Stimulated activated CD4-positive, alpha-beta T cell treated with anti-CD3 and anti-CD28 coated beads, Interleukin-15, amount 100 ng/mL, for 24 hours (primary cell): ENCODE results near the gene EGFL7.

ENCODE experiments used
- DNase-seq: peaks from one replicate; pipeline ENCODE4 v3.0.0-alpha.2; 2020

EGFL7 gene

DNA sequence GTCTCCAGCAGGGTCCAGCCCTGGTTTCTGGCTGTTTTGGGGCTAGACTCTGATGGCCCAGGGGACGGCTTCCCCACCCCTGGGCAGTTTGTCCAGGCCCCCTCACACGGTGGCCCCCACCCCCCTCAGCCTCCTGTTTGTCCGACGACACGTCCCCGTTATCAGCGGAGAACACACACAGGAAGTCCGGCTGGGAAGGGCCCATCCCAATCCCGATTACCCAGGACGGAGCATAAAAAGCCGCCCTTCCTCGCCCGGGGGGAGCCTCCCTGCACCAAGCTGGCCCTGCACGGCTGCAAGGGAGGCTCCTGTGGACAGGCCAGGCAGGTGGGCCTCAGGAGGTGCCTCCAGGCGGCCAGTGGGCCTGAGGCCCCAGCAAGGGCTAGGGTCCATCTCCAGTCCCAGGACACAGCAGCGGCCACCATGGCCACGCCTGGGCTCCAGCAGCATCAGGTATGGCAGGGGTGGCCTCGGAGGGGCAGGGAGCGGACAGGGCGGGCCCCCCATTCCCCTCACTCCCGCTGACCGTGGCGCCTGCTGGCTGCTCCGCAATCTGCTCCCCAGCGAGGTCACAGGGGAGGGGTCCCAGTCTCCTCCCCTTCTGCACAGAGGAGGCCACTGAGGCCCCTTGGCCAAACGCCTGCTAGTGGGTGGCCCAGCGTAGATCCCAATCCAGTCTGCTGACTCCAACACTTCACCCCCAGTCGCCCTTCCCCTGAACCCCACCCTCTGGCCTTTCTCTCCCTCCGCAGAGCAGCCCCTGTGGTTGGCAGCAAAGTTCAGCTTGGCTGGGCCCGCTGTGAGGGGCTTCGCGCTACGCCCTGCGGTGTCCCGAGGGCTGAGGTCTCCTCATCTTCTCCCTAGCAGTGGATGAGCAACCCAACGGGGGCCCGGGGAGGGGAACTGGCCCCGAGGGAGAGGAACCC lies at the start of gene EGFL7:
EGFL7 (plus strand) TSS at position 261 of the 926 bp plus-strand sequence. CDS start 5,367 bp downstream, outside the sequence.
- no peak for DNase-seq

DNA sequence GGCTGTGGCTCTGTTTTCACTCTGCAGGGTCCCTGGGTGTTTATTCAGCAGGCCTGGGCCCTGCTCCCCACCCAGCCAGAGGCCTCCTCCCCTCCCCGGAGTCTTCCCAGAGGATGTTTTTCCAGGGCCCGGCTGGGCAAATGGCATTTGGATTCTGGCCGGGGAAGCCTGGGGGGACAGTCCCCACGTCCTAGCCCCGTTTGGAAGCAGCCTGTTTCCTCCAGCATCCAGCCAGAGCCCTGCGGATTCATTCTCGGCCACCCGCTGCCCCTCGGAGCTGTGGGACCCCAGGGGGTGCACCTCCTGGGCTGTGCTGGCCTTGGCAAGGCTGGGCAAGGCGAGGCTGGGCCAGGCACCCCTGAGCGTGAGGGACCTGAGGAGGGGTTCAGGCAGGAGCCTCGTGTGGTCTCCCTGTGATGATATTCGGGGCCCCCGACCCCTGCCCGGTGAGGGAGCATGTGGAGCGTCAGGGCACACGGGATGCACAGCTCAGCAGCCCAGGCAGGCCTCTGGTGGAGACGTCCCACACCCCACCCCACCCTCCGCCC lies 48.8 kb upstream of the EGFL7 start:
- DNase-seq, result no peak

DNA sequence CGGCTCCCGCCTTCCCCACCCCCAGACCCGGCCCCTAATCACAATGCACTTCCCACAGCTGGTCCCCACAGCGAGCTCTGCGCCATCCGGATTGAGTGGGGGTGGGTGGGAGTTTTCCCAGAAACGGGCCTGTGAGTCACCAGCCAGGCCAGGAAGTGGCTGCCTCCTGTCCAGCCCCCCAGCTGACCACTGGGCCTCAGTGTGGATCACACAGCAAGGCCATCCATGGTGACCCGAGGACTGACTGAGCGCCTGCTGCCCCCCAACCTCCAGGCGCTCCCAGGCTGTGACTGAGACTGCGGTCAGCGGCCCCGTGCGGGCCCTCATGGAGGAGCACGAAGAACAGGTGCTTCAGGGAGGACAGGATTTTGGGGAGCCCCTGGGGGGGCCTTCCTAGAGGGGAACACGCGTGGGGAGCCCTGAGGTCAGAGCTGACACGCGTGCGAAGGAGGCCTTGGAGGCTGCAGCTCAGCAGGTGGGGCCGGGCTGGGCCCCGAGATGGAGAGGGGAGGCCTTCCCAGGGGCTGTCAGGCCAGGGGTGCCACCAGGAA lies 48.3 kb upstream of the EGFL7 start:
- no peak for DNase-seq

DNA sequence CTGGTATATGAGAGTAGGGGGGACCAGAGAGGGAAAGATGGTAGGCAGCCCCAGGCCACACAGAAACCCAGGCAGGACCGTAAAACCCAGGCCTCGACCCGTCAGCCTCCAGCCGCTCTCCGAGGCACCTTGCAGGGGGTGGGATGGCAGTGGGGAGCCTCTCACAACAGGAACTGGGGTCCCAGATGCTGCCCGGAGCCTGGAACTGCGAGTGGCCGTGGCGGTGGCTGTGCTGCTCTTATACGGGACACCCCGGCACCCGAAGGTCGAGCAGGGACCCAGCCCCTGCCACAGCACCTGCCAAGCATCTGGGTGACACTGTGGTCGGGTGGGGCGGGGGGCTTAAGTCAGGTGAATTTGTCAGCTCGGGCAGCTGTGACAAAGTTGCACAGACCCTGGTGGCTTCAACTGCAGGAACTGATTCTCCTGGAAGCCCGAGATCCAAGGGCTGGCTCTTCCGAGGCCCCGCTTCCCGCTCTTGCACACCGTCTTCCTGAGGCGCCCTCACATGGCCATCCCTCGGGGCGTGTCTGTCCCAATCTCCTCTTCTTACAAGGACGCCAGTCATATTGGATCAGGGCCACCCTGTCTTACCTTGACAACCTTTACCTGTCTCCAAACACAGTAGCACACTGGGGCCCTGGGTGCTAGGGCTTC lies 47.6 kb upstream of the EGFL7 start:
- no peak for DNase-seq

DNA sequence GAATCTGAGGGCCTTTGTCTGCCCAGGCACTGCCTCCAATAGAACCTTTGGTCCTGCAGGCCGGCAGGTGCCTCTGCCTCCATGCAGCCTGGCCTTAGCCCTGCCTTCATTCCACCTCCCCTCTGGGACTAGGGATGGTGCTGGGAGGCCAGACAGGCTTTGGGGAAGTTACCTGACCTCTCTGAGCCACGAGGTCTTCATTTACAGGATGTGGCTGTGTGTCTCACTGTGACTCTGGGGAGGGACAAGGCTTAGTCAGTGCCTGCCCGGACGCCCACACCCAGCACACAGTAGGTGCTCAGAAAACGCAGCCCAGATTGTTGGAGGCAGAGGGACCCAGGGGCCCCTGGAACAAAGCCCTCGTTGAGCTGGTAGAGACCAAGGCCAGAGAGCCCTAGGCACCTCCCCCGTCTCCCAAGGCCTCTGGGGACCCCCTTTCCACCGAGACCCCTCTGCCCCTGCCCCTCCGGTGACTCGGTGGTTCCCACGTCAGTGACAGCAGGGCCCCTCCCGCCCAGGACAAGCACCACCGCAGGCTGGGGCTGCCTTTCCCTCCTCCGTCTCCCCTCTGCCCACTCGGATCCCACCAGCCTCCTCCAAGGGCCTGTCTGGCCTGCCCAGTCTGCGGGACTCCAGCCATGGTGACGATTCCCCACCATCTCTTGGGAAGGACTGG lies 46.9 kb upstream of the EGFL7 start:
- DNase-seq, result no peak

DNA sequence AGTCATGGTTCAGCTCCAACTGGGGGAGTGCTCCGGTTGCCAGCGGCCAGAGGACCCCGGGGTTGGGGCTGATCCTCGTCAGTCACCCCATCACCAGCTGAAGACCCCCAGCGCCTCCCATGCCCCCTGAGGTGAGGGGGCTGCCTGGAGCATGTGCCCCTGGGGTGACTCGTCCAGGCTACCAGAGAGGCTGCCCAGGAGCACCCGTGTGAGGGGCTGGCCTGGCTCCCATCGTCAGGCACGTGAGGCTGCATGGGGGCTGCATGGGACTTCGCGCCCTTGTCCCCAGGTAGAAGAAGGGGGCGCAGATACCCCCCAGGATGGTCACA lies 46.4 kb upstream of the EGFL7 start:
- DNase-seq, result no peak

DNA sequence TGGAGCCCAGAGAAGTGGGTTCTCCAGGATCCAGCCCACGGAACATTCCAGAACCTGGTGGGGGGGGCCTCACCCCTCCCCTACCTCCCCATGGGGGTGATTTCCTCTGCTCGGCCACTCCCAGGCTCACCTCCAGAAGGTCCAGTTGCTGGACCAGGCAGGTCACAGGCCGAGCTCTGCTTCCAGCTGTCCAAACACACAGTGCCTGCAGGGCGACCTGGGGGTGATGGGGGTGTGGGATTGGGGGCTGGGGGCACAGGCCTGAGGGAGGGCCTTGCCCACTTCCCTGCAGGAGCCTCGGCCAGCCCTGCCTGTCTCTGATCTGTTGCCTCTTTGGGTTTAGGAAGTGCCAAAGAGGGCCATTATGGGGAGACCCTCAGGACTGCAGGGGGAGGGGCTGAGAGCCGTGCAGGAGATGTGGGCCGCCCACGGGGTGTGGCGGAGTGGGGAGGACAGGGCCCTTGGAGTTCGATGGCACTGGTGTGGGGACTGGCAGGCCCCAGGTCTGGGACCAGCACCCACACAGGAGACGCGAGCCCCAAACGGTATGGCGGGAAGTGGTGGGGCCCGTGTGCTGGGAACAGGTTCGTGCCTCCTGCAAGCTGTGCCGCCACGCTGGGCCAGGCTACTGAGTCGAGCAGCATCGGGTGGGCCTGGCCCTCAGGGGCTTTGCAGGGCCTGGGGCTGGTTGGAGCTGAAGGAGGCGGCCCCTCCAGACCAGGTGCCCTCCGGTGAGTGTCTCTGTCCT lies 45.6 kb upstream of the EGFL7 start:
- no peak for DNase-seq

DNA sequence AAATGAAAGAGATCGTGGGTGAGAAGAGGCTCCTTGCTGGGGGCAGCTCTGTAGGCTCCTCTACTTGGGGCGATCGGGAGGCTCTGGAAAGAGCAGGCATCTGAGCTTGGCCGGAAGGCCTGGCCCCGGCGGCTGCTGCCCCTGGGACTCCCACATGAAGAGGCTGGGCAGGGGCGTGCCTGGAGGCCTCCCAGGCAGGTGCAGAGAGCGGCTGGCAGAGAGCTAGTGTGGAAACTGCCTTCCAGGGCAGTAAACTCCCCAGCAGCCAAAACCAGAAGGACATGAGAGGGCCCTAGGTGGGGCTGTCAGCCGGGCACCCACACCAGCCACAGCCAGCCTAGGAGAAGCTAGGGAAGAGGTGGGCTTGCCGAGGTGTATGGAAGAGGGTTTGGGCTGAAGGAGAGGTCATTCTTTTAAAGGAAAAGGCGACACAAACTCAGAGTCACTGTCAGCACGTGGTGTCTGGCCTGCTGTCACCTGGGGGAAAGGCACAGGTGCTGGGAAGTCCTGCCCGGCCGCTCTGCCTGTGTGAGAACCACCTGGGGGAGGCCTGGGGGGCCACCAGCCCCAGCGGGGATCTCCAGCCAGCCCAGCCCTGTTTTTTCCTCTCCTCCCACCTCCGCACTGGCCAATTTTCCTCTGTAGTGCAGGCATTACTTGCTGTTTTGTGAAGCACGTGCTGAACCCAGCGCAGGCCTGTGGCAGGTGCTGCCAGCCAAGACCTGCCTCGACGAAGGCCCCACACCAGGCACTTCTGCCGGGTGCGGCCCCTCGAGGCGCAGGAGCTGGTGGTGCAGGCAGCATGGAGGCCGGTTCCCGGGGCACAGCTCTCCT lies 44.8 kb upstream of the EGFL7 start:
- no peak for DNase-seq

DNA sequence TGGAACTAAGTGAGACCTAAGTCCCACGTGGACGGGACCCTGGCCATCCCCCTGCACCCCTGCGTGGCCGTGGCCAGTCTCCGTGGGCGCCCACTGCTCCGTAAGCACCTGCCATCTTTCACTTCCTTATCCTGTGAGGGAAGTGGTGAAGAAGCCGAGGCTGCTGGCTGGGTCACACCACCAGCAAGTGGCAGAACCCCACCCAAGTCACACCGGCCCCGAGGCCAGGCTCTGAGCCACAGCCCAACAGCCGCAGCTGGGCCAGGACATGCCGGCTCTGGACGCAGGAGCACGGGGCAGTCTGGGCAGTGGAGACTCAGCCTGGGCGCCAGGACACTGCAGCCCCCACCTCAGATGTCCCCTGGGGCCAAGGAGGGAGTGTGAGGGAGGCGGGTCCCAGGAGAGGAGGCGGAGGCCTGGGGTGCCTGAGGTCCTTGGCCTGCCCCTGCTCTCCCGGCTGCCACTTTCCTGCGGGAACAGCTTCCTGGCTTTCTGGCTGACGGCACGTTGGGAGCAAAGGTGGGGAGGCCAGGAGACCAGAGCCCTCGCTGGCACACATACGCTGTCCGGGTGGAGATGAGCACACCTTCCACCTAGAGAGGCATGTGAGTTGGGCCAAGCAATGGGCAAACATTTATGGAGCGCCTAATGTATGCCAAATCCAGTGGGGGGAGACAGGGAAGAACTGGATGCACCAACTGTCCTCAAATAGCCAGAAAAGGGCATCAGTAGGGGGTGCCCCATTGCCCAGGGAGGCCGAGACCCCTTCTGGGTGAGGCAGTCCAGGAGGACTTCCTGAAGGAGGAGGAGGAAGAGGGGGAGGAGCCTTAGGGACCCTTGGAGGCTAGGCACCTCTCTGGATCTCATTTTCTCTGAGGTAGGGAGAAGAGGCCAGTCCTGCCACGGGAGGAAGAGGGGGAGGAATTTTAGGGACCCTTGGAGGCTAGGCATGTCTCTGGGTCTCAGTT lies 43.9 kb upstream of the EGFL7 start:
- no peak for DNase-seq

DNA sequence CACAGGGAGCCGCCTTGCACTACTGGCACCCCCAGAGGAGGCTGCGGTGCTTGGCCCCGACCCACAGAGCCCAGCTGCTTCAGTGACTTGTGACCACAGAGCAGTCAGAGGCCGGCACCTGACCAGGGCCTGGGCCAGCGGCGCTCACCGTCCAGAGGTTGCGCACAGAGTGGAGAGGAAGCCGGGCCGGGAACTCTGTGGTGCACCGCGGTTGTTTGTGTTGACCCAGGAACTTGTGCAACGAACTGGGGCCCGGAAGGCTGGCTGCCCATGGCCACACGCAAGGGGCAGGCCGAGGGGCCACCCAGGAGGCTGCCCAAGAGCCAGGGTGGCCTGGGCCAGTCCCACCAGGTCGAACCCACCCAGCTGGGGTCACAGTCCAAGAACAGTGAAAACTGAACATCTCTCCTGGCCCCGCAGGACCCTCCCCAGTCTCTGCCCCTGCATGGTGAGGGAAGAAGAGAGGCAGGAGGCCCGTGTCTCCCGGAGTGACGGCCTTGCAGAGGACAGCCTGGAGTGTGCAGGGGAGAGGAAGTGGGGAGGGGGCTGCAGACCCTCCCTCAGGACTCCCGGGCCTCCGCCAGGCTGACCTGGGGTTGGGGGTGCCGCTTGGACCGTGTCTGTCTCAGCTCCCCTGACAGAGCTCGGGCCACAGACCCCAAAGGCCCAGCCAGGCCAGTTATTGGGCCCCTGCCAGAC lies 42.8 kb upstream of the EGFL7 start:
- no peak for DNase-seq

DNA sequence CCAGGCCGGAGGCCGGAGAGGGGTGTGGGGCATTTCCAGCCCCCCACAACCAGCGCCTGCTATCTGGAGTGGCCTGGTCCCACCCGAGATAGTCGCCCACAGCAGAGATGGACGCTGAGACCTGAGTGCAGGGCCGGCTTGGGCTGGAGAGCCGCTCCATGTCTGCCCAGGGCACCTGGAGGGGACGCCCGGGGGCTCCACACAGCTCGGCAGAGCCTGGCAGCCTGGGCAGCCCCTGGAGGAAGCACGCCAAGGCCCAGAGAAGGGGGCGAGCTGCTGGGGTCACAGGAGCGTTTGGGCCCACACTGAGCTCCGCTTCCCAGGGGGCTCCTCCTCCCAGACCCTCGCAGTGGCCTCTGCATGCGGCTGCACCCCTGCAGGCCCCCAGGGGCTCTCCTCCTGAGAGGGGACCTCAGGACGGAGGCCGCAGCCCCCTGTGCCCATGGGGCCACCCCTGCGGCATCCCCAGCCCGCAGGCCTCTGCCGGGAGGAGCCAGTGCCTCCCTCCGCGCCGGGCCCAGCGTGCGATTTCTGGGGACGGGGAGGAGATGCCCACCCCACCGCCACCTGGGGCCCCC lies 42.2 kb upstream of the EGFL7 start:
- no peak for DNase-seq

DNA sequence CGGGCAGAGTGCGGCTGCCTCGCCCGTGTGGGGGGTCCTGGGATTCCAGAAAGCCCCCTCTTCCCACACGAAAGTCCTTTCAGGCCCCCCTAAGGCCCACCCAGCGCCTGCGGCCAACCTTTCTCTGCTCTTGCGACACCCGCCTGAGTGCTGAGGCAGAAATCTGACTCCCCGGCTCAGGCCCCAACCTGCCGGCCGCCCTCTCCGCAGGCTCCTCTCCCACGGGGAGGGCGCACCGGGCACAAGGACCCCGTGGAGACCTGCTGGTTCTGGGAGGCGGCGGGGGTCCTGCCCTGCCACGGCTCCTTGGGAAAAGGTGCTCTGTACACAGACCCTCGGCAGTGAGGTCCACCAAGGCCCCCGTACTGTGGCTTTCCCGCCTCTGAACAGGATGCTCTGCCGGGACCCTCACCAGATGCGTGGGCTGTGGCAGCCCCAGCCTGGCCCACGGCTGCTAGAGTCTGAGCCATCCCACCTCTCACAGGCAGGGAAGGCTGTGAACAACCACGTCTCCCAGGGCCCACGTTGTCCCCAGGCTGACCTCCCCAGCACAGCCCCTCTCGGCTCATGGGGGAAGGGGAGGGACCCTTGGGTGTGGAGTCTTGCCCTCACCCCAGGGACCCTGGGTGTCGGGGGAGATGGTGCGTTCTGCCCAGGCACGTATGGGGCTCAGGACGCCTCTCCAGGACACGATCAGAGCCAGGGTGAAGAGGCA lies 41.5 kb upstream of the EGFL7 start:
- DNase-seq, result no peak

DNA sequence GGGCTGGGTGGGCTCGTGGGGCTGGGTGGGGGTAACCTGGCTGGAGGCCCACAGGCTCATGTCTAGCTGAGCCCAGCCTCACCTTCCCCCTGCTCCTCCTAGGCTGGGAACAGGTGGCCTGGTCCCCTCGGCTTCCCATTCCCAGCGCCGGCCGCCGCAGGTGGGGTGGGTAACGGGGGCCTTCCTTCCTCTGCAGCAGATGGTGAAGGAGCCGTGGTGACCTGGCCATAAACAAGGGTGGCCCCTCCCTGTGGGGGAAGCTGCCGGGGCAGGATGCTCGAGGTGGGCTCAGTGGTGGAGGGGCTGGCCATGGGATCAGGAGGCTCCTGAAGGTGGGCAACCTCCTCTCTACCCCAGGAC lies 41.0 kb upstream of the EGFL7 start:
- no peak for DNase-seq

DNA sequence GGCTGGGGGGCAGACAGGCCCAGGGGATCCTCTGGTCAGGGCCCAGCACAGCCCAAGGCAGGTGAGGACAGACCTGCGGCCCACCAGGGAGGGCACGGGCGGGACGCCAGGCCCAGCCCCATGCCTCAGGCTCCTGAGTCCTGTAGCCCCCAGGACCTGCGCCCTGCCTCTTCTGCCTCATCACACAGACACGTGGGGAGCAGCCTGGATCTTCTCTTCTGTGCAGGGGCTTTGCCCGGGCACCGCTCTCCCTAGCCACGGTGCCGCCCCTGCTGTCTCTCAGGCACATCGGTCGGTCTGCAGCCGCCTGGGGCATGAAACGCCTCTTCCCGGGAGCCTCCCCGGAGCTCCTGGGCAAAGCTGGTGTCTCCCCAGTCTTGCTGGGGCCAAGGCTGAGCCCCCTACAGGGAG lies 40.2 kb upstream of the EGFL7 start:
- DNase-seq, result no peak

DNA sequence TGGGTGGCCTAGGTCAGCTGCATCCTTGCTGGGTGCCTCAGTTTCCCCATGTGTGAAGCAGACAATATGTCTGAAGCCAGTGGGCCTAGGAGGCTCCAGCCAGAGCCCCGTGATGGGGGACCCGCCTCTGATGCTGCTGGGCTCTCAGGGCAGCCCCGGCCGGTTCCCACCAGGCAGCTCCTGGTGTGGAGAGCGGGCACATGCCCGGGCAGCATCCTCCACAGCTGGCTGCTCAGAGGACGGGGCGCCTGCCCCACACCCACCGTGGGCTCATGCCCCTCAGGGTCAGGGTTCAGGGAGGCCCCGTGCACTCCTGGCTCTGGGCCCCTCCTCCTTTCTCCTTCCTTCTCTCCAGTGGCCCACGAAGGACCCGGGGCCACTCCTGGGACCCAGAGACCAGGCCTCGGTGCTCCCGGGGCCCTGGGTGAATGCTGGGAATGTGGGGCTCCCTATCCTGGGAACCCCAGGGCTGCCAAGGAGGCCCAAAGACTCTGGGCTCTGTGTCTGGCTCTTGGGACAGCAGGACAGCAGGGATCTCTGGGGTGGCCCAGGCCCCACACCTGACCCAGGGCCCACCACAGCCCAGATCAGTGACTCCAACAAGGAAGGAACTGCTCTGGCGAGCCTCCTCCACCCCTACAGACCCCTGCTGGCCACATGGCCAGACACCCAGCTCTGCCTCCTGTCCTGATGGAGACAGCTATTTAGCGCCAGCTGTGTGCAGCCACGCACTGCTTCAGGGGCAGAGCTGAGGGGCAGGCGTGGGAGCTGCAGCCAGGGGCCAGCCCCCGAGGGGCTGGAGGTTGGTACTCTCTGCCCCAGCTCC lies 39.5 kb upstream of the EGFL7 start:
- no peak for DNase-seq

DNA sequence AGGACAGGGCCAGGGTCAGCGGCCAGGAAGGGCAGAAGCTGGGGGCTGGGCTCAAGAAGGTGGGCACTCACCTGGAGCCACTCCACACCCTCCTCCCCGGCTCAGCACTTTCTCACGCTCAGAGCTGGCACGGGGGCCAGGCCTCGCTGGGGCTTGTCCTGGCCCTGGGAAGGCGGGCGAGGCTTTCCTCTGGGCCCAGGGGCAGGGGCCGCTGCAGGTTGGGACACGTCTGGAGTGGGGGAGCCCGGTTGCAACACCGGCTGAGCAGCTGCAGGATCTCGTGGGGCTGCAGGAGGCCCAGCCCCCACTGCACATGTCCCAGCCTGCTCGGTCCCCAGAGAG lies 38.9 kb upstream of the EGFL7 start:
- no peak for DNase-seq

DNA sequence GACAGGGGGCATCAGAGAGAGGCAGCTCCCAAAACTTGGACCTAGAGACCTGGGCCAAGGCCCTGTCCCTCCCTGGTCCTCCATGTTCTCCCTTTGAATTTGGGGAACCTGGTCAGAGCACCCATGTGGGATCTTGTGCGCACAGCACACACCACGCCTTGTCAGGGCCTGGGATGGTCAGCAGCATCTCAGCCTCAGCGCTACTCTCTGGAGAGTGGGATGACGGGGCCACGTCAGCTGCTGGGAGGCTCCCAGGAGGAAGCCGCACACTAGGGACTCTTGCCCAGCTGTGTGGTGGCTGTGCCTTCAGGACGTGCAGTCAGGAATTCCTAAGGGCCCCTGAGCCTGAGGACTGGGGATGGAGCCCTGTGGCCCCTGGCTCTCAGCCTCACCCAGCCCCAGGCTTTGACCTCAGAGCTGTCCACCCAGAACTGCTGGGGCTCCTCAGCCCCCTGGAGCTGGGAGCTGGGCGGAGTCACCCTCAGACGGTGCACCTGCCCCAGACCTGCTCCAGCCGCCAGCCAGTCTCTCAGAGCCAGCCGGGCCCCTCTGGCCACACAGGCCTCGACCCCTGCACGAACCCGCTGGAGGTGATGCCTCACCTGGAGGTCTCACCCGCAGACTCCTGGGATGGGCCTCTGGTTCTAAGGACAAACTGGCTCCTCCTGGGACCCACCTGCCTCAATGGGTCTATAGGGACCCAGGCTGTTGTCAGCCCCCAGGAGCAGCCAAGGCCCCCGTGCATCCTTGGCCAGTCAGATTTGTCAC lies 38.3 kb upstream of the EGFL7 start:
- DNase-seq, result no peak
